ENCODE data around the gene IKZF4. TPM values are rescaled to one million over a fixed set of nuclear protein-coding genes. Genes with fewer than 3 reads are reported as not detected.

IKZF4 gene
- total RNA-seq, 1 donor from 2014 or later = 13.1 TPM

DNA sequence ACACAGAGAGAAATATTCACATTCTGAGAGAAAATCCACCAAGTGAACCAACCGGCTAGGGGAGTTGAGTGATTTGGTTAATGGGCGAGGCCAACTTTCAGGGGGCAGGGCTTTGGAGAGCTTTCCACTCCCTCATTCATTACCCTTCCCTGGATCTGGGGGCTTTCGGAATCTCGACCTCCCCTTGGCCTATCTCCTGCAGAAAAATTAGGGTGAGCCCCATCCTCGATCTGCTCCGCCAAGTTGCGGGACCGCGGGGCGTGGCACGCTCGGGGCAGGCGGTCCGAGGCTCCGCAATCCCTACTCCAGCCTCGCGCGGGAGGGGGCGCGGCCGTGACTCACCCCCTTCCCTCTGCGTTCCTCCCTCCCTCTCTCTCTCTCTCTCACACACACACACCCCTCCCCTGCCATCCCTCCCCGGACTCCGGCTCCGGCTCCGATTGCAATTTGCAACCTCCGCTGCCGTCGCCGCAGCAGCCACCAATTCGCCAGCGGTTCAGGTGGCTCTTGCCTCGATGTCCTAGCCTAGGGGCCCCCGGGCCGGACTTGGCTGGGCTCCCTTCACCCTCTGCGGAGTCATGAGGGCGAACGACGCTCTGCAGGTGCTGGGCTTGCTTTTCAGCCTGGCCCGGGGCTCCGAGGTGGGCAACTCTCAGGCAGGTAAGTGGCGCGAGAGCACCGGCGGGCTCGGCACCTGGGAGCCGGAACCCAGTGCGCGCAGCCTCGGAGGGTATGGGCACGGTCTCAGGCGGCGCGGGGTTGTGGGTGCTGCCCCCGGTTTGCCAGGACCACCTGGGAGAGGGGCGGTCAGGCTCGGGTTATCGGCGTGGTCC is 59.1 kb downstream of the IKZF4 start, which contains the start of gene ERBB3:
TSS of gene ERBB3 (plus strand) at position 443 of the 833 bp plus-strand sequence. CDS start at position 579, 136 bp downstream.
- Histone ChIP-seq H3K36me3 (peaks cover 2% of the 10 kb centered on the region), H3K4me1 (peaks cover 17% of the 10 kb centered on the region), H3K4me3 (peak within 1 kb of the TSS; percentile 72), H3K27ac (peak within 1 kb of the TSS; percentile 88), H3K27me3 (ENCODE audit: low read depth) (peaks cover 16% of the 10 kb centered on the region), H3K9me3 (no peaks in the 10 kb centered on the region)
- DNase-seq (peak; percentile 90), ATAC-seq (peak; percentile 95)
- intact Hi-C loops (cut with DNase I) = no loop called here
- TF ChIP-seq, protein P1, sequence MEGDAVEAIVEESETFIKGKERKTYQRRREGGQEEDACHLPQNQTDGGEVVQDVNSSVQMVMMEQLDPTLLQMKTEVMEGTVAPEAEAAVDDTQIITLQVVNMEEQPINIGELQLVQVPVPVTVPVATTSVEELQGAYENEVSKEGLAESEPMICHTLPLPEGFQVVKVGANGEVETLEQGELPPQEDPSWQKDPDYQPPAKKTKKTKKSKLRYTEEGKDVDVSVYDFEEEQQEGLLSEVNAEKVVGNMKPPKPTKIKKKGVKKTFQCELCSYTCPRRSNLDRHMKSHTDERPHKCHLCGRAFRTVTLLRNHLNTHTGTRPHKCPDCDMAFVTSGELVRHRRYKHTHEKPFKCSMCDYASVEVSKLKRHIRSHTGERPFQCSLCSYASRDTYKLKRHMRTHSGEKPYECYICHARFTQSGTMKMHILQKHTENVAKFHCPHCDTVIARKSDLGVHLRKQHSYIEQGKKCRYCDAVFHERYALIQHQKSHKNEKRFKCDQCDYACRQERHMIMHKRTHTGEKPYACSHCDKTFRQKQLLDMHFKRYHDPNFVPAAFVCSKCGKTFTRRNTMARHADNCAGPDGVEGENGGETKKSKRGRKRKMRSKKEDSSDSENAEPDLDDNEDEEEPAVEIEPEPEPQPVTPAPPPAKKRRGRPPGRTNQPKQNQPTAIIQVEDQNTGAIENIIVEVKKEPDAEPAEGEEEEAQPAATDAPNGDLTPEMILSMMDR (IDR thresholded peaks at IDR 0.05) = no peak

DNA sequence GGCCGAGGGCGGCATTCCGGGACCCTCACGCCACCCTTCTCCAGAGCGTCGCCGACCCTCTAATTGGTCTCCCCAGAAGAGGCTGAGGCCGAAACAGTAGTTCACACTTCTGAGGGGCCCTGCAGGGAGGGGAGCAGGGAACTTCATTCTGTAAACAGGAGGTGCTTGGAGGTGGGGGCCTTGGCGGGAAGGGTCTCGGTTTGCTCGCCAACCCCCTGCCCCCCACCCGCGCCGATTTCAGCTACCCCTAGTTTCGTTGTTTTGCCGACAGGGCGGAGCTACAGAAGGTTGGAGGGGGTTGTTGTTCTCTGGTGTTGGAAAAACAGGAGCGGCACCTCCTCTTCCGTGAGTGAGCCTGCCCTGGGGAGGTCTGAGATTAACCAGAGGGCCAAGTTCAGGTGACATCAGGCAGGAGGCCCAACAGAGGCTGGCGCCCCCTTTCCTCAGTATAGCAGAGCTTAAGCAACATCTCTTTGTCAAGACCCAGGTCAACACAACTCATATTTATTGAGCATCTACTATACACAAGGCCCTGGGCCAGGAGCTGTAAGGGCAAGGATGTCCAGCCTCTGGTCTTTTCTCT is 59.8 kb downstream of the IKZF4 start:
- Histone ChIP-seq H3K4me3 (peak overlapping the region; percentile 72), H3K4me1 (peaks cover 17% of the 10 kb centered on the region), H3K36me3 (peaks cover 7% of the 10 kb centered on the region), H3K27me3 (ENCODE audit: low read depth) (peaks cover 16% of the 10 kb centered on the region), H3K9me3 (no peaks in the 10 kb centered on the region), H3K27ac (peak overlapping the region; percentile 88)
- ATAC-seq = peak; percentile 50 to 52
- TF ChIP-seq, protein P1 (IDR thresholded peaks at IDR 0.05) = no peak
- peak; percentile 53 for DNase-seq
- intact Hi-C loops (cut with DNase I) = no loop called here

DNA sequence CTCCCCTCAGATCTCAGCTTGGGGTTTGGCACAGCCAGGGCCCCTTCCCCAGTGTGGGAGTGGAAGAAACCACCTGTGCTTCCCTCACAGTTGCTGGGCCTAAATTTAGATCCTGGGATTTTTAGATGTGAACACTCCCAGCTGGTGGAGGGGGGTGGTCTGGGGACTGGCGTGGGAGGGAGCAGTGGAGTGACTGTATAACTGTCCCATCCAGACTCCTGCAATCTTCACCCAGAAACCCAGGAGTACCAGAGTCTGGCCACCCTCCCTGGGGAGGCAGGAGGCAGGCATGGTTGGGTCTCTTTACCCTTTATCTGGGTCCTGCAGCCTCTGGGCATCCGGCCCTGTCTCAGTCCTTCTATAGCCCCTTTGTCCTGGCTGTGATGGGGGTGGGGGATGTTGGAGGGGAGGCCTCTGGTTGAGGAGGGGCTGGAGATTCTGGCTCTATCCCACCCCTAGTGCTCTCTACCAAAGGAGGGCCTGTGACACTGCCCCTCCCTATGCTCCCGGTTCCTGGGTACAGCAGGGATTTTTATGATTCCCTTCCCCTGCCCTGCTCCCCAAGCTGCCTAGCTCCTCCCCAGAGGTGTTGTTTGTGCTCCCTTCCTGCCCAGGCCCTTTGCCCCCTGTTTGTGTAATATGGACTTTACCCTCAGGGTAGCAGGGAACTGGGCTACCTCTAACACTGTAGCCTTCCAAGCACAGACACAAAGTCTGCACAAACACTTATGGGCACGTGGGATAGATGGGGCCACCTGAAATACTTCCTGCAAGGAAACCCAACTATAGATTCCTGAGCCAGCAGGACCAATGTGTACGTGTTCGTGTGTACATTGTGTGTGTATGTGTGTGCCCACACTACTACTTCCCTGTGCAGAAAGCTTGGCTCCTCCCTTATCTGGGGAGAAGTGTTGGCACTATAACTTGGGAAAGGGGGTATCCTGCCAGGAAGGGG is 60.8 kb downstream of the IKZF4 start:
- TF ChIP-seq, protein P1 (IDR thresholded peaks at IDR 0.05) = no peak
- DNase-seq (no peak), ATAC-seq (no peak)
- Histone ChIP-seq H3K9me3 (no peaks in the 10 kb centered on the region), H3K4me1 (peaks cover 20% of the 10 kb centered on the region), H3K27me3 (ENCODE audit: low read depth) (peaks cover 16% of the 10 kb centered on the region), H3K27ac (peak overlapping the region; percentile 88), H3K36me3 (peaks cover 7% of the 10 kb centered on the region), H3K4me3 (peak overlapping the region; percentile 72)
- intact Hi-C loops (cut with DNase I) = no loop called here

DNA sequence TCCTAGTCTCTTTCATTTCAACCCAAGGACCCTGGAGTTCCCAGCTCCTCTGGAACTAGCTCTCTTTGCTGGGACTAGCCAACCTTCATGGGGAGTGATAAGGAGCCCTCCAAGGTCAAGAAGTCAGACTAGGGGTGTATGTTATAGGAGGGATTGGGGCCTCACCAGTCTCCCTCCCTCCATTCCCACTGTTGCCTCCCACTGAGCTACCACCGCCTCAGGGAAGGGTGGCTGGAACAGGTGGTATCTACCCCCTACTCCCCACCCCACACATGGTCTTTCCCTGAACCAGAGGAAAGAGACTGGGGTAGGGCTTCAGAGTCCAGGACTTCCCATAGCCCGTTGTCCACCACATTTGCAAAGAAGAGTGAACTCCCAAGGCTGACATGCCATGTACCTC is 61.5 kb downstream of the IKZF4 start:
- no peak for DNase-seq
- peaks cover 7% of the 10 kb centered on the region for H3K36me3 ChIP-seq
- TF ChIP-seq, protein P1 (IDR thresholded peaks at IDR 0.05) = no peak
- peaks cover 26% of the 10 kb centered on the region for H3K4me1 ChIP-seq
- H3K27me3 ChIP-seq (ENCODE audit: low read depth) = peaks cover 16% of the 10 kb centered on the region
- no peak overlapping the region for H3K4me3 ChIP-seq
- no peak overlapping the region for H3K27ac ChIP-seq
- intact Hi-C loops (cut with DNase I) = no loop called here
- H3K9me3 ChIP-seq = no peaks in the 10 kb centered on the region
- ATAC-seq = no peak

DNA sequence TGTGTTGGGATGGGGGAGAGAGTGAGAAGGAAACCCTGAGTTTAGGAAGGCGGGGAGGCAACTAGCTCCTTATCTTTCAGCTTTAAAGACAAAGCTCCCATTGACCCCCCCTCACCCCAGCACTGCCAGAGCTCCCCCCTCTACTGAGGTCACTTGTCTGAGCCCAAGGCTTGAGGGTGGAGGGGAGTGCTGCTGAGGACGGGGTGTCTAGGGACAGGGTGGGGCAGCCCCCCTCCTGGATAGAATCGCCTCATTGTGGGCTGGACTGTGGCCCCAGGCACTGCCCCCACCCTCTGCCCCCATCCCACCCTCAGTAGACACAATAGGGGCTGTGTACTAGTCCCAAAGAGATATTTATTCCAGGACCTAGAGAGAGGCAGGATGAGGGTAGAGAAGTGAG is 62.1 kb downstream of the IKZF4 start:
- Histone ChIP-seq H3K4me1 (peaks cover 32% of the 10 kb centered on the region), H3K36me3 (peaks cover 9% of the 10 kb centered on the region), H3K27me3 (ENCODE audit: low read depth) (peaks cover 16% of the 10 kb centered on the region), H3K4me3 (no peak overlapping the region), H3K9me3 (no peaks in the 10 kb centered on the region), H3K27ac (no peak overlapping the region)
- DNase-seq = no peak
- ATAC-seq = no peak
- intact Hi-C loops (cut with DNase I) = no loop called here
- TF ChIP-seq, protein P1 (IDR thresholded peaks at IDR 0.05) = no peak

All from lower lobe of right lung (tissue), 2 donors.